ENCODE data around the gene PLCB1.
A peak's percentile ranks its signal among the peaks of the same experiment; 100 is the strongest.

PLCB1 gene

GRCh38 chr20:8267009-8267408 lies 134.9 kb downstream of the PLCB1 start:
- TF ChIP-seq CTCF (IDR thresholded peaks at IDR 0.05; ENCODE audit: low read depth, low read length): no peak
- in situ Hi-C loops (cut with HindIII; ENCODE audit: low sequenced_read_pairs): no loop called here
- H3K4me3 ChIP-seq (ENCODE audit: low read depth, low read length): no peak overlapping the region
- no peak for DNase-seq (ENCODE audit: low read depth, low spot score)

GRCh38 chr20:8271727-8272126 lies 139.7 kb downstream of the PLCB1 start:
- H3K4me3 ChIP-seq (ENCODE audit: low read depth, low read length): no peak overlapping the region
- no peak for TF ChIP-seq CTCF (IDR thresholded peaks at IDR 0.05; ENCODE audit: low read depth, low read length)
- no peak for DNase-seq (ENCODE audit: low read depth, low spot score)
- in situ Hi-C loops (cut with HindIII; ENCODE audit: low sequenced_read_pairs): no loop called here

GRCh38 chr20:8272766-8273165 lies 140.7 kb downstream of the PLCB1 start:
- H3K4me3 ChIP-seq (ENCODE audit: low read depth, low read length): no peak overlapping the region
- DNase-seq (ENCODE audit: low read depth, low spot score): no peak
- in situ Hi-C loops (cut with HindIII; ENCODE audit: low sequenced_read_pairs): no loop called here
- TF ChIP-seq CTCF (IDR thresholded peaks at IDR 0.05; ENCODE audit: low read depth, low read length): no peak

- DNase-seq (ENCODE audit: low read depth, low spot score): no peak
- H3K4me3 ChIP-seq (ENCODE audit: low read depth, low read length): no peak overlapping the region
- no peak for TF ChIP-seq CTCF (IDR thresholded peaks at IDR 0.05; ENCODE audit: low read depth, low read length)
- in situ Hi-C loops (cut with HindIII; ENCODE audit: low sequenced_read_pairs): no loop called here
Observed at GRCh38 chr20:8284902-8285301, 152.8 kb downstream of the PLCB1 start.

GRCh38 chr20:8287340-8287739 lies 155.3 kb downstream of the PLCB1 start:
- TF ChIP-seq CTCF (IDR thresholded peaks at IDR 0.05; ENCODE audit: low read depth, low read length): no peak
- no peak for DNase-seq (ENCODE audit: low read depth, low spot score)
- no peak overlapping the region for H3K4me3 ChIP-seq (ENCODE audit: low read depth, low read length)
- in situ Hi-C loops (cut with HindIII; ENCODE audit: low sequenced_read_pairs): no loop called here

- no peak for DNase-seq (ENCODE audit: low read depth, low spot score)
- H3K4me3 ChIP-seq (ENCODE audit: low read depth, low read length): no peak overlapping the region
- TF ChIP-seq CTCF (IDR thresholded peaks at IDR 0.05; ENCODE audit: low read depth, low read length): no peak
- in situ Hi-C loops (cut with HindIII; ENCODE audit: low sequenced_read_pairs): no loop called here
Observed at GRCh38 chr20:8291200-8291599, 159.1 kb downstream of the PLCB1 start.

GRCh38 chr20:8291873-8292272 lies 159.8 kb downstream of the PLCB1 start:
- DNase-seq (ENCODE audit: low read depth, low spot score): peak; percentile 69
- TF ChIP-seq CTCF (IDR thresholded peaks at IDR 0.05; ENCODE audit: low read depth, low read length): no peak
- no peak overlapping the region for H3K4me3 ChIP-seq (ENCODE audit: low read depth, low read length)
- in situ Hi-C loops (cut with HindIII; ENCODE audit: low sequenced_read_pairs): no loop called here

Data from astrocyte of the spinal cord (primary cell).